Measurements from ENCODE around the gene TTBK1.

TTBK1 gene

GRCh38 chr6:43273707-43274106 lies 30.4 kb downstream of the TTBK1 start:
- TF ChIP-seq EGR1 (IDR thresholded peaks at IDR 0.05) (no peak), USF1 (IDR thresholded peaks at IDR 0.05) (no peak), CEBPB (IDR thresholded peaks at IDR 0.05) (no peak)

GRCh38 chr6:43274127-43274915 lies 31.0 kb downstream of the TTBK1 start:
- TF ChIP-seq TAF1 (IDR thresholded peaks at IDR 0.05; ENCODE audit: low read depth) (no peak), CREB1 (IDR thresholded peaks at IDR 0.05; ENCODE audit: low read depth) (no peak), RAD21 (IDR thresholded peaks at IDR 0.05; ENCODE audit: low read depth) (no peak), EP300 (IDR thresholded peaks at IDR 0.05; ENCODE audit: borderline replicate concordance) (no peak), CEBPB (IDR thresholded peaks at IDR 0.05) (no peak), YY1 (IDR thresholded peaks at IDR 0.05; ENCODE audit: low read depth) (no peak), REST (IDR thresholded peaks at IDR 0.05; ENCODE audit: low read depth) (no peak), NFIC (IDR thresholded peaks at IDR 0.05) (no peak), EGR1 (IDR thresholded peaks at IDR 0.05) (no peak), TCF12 (IDR thresholded peaks at IDR 0.05; ENCODE audit: low read depth) (no peak), ZBTB7A (IDR thresholded peaks at IDR 0.05; ENCODE audit: low read depth) (no peak), TEAD4 (IDR thresholded peaks at IDR 0.05) (no peak), FOXM1 (IDR thresholded peaks at IDR 0.05; ENCODE audit: borderline replicate concordance, low read depth) (no peak), USF1 (IDR thresholded peaks at IDR 0.05) (no peak)
- TF ChIP-seq, protein P1, sequence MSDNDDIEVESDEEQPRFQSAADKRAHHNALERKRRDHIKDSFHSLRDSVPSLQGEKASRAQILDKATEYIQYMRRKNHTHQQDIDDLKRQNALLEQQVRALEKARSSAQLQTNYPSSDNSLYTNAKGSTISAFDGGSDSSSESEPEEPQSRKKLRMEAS (IDR thresholded peaks at IDR 0.05): no peak

DNA sequence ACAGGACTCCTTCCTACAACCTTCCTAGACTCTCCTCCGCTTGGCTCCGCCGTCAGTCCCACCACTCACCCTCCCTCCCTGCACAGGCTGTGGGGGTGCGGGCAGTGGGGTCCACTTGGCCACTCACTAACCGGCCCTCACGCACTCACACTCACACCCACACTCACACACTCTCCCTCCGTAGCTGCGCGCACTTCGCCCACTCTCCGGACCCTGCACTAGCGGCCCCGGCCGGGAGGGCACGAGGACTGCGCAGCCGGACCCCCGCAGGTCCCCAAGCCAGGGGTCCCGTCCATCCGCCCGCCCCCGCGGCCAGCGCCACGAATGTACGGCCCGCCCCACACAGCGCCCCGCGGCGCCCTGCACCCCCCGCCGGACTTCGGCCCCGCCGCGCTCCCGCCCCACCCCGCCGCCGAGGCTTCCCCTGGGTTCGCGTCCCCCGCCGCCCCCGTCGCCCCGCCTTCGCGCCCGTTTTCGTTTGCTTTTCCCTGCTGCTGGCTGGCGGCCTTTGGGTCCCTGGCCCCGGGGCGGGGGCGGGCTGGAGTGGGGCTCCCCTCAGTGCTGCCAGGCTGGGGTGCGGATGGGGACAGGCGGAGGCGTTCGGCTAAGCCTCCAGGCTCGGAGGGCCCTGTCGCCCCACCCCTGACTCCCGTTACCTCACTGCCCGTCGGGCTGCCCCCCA lies 31.8 kb downstream of the TTBK1 start:
- TF ChIP-seq RAD21 (IDR thresholded peaks at IDR 0.05; ENCODE audit: low read depth) (no peak), CEBPB (IDR thresholded peaks at IDR 0.05) (no peak), USF1 (IDR thresholded peaks at IDR 0.05) (no peak), ZBTB7A (IDR thresholded peaks at IDR 0.05; ENCODE audit: low read depth) (peak; percentile 40; the same call in 1 of the 2 replicates), CREB1 (IDR thresholded peaks at IDR 0.05; ENCODE audit: low read depth) (no peak), TCF12 (IDR thresholded peaks at IDR 0.05; ENCODE audit: low read depth) (no peak), REST (IDR thresholded peaks at IDR 0.05; ENCODE audit: low read depth) (no peak), EGR1 (IDR thresholded peaks at IDR 0.05) (peak; percentile 59; the same call in 1 of the 2 replicates), NFIC (IDR thresholded peaks at IDR 0.05) (no peak), YY1 (IDR thresholded peaks at IDR 0.05; ENCODE audit: low read depth) (no peak)

DNA sequence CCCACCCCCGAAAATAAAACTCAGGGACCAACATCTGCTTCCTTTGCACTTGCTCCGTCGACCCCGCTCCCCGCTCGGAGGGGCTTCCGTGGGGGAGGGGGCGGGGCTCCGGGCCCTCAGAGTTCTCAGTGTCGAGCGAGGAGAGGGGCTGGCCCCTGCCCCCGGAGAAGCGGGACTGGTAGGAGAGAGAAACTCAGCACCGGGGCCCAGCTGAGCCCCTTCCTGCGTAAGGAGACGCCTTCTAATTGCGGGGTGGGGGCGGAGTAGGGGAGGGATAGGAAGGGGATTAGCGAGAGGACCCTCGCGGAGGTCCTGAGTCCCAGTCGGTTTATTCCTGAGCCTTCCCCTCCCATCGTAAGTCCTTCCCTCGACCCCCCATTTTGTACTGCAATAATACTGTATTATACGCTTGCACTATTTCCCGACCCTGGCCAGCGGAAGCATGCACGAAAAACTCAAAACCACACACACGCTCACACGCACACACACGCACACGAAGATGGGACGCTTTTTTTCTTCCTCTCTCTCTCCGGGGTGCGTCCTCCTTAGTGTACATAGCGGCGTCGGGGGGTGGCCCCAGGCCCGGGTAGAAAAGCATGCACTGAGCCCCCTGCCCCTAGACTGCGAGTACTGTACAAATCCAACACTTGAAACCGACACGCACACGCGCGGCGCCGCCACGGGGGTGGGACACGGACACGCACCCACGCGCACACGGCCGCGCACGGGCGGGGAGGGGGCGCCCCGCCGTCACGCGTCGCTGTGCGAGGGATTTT lies 32.7 kb downstream of the TTBK1 start:
- TF ChIP-seq CREB1 (IDR thresholded peaks at IDR 0.05; ENCODE audit: low read depth) (no peak), ZBTB7A (IDR thresholded peaks at IDR 0.05; ENCODE audit: low read depth) (0 out of 2 replicates have a peak, but pooled peaks have one; percentile 7), EP300 (IDR thresholded peaks at IDR 0.05; ENCODE audit: borderline replicate concordance) (no peak)

- TF ChIP-seq CREB1 (IDR thresholded peaks at IDR 0.05; ENCODE audit: low read depth): no peak
- TF ChIP-seq RAD21 (IDR thresholded peaks at IDR 0.05; ENCODE audit: low read depth): no peak
- TF ChIP-seq TAF1 (IDR thresholded peaks at IDR 0.05; ENCODE audit: low read depth): no peak
- no peak for TF ChIP-seq CEBPB (IDR thresholded peaks at IDR 0.05)
- TF ChIP-seq TEAD4 (IDR thresholded peaks at IDR 0.05): no peak
- no peak for TF ChIP-seq NFIC (IDR thresholded peaks at IDR 0.05)
- TF ChIP-seq YY1 (IDR thresholded peaks at IDR 0.05; ENCODE audit: low read depth): no peak
- no peak for TF ChIP-seq ZBTB7A (IDR thresholded peaks at IDR 0.05; ENCODE audit: low read depth)
- no peak for TF ChIP-seq TCF12 (IDR thresholded peaks at IDR 0.05; ENCODE audit: low read depth)
- no peak for TF ChIP-seq EP300 (IDR thresholded peaks at IDR 0.05; ENCODE audit: borderline replicate concordance)
- TF ChIP-seq USF1 (IDR thresholded peaks at IDR 0.05): no peak
Measured at GRCh38 chr6:43276577-43277305, 33.5 kb downstream of the TTBK1 start.

All from Ishikawa (cell line).